NCI-H1417 (cell line): ENCODE results near the gene CKB.
"Not testable (repeated sequence)": the region's sequence is repeated elsewhere in the genome, so short reads cannot be mapped to it uniquely, and the experiment has no call there.

Experiments
- DNase-seq, 3 experiments: peaks; one replicate each; lab custom pipeline; 2025; lab: John Stamatoyannopoulos, UW

The CKB gene

GRCh38 chr14:103512180-103512579 lies 10.4 kb downstream of the CKB start:
- DNase-seq = not testable (repeated sequence)

DNA sequence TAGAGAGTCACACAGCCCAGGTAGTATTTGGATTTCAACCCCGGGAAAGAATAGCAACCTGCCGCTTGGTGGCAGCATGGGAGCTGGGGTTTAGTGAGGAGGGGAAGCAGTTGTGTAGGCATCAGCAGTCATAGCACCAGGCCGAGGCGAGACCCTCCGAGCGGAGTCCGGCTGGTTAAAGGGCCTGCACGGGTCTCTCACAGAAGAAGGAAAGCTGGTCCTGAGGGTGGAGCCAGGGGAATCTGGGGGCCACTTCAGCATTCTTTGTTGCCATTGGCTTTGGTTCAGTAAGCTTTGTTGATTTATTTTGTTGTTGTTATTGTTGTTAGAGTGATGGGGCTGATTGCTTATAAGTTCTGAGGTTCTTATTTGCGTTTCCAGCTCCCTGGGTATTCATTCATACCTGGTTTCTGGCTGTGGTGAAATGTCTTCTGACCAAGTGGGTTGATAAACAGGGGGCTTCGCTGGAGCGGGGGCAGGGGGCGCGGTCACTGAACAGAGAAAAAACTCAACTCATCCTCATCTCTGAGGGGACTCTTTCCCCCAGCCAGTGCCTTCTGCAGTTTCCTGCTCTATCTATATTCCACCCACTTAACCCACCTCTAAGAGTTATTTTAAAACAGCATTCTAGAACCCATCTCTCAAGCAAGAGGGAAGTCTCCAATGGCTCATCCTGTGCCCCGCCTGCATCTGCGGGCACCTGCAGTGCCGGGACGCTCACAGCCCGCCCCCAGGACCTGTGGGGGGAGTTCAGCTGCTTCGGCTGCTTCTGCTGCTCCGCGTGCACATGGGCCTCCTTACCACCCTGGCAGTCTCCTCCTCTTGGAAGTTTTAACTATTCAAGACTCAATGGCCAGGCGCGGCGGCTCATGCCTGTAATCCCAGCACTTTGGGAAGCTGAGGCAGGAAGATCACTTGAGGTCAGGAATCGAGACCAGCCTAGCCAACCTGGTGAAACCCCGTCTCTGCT lies 11.6 kb downstream of the CKB start:
- no peak for DNase-seq

DNA sequence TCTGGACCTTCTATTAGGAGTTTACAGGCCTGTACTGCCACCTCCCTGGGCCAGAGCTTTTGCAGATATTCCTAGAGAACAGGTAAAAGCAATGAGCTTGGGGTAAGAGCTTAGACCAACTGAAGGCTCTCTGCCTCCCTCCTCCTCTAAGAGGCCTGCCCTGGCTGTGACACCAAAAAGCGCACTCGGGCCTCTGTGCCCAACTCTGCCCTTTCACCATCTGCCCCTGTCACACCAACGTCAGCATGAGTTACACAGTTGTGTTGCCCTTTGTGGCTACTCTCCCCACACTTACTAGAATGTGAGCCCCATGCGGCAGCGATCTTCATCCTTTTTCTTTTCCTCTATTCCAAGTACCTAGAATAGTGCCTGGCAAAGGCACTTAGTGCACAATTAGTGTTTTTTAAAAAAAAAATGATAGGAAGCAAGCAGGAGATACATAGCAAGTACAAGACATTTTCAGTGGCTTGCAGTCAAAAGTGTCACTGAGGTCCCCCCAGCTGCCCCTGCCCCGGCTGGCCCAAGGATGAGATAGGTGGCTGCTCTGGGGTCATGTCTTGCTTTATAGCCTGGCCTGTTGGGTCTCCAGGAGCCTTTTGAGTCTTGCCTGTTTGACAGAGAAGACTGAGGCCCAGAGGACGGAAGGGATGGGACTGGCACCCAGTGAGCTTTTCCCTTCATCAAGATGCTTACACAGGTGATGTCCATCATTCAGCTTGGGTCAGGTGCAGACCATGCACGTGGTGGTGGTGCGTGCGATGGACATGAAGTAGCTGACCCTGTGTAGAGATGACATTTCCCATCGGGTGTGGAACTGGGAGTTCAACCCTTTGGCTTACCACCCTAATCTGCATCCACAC lies 12.5 kb downstream of the CKB start:
- DNase-seq = no peak

- no peak for DNase-seq
These were observed 13.9 kb downstream of the CKB start for GRCh38 chr14:103508521-103509329.

- DNase-seq = no peak
These were observed 14.9 kb downstream of the CKB start for GRCh38 chr14:103507751-103508150.

DNA sequence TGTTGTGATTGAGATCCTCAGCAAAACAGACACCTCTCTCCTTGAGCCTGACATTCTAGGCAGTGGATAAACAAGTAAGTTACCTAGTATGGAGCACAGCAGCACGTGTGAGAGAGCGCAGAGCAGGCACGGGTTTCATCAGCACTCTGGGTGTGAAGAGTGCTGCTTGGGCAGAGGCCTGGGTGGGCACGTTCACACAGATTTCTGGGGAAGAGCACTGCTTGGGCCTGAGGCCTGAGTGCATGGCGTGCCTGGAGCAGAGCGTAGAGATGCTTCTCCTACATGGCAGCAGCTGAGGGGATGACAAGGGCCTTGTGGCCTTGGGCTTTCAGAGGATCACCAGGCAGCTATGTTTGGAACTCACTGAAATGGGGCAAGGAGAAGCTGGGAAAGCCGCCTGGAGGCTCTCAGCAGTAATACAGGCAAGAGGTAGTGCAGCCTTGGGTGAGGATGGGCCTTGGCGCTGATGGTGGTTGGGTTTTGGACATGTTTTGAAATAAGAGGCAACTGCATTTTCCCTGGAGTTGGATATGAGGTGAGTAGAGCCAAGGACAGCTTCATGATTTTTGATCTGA lies 17.6 kb downstream of the CKB start:
- no peak for DNase-seq

DNA sequence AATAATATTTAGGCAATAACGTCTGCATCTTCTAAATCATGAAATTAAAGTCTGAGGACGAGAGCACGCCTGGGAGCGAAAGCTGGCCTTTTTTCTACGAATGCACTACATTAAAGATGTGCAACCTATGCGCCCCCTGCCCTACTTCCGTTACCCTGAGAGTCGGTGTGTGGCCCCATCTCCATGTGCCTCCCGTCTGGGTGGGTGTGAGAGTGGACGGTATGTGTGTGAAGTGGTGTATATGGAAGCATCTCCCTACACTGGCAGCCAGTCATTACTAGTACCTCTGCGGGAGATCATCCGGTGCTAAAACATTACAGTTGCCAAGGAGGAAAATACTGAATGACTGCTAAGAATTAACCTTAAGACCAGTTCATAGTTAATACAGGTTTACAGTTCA lies 19.3 kb downstream of the CKB start:
- DNase-seq = no peak

DNA sequence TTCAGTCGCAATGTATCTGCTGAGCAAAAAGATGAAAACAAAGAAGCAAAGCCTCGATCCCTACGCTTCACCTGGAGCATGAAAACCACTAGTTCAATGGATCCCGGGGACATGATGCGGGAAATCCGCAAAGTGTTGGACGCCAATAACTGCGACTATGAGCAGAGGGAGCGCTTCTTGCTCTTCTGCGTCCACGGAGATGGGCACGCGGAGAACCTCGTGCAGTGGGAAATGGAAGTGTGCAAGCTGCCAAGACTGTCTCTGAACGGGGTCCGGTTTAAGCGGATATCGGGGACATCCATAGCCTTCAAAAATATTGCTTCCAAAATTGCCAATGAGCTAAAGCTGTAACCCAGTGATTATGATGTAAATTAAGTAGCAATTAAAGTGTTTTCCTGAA lies 19.8 kb downstream of the CKB start:
- DNase-seq = no peak

- DNase-seq = no peak
These were observed 20.5 kb downstream of the CKB start for GRCh38 chr14:103501921-103502669.

GRCh38 chr14:103501041-103501870 lies 21.4 kb downstream of the CKB start:
- DNase-seq = no peak

GRCh38 chr14:103500148-103500990 lies 22.3 kb downstream of the CKB start:
- DNase-seq = peak; percentile 68 to 90 (median 82)

DNA sequence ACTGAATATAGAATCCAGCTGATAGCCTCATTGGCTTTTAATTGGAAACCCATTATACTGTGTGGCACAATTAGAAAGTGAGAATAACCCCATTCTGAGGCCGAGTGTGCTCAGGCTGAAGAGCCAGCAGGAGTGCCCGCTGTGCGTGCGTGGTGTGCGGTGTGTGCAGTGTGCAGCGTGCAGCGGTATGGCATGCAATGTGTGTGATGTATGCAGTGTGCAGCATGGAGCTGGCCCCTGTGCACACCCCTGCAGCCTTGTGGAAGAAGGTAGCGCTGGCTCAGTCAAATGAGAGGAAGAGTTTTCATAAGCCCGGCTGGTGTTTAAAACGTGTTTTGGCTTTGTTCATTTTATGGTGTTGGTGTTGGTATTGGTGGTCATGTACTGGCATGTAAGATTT lies 22.9 kb downstream of the CKB start:
- no peak for DNase-seq

- no peak for DNase-seq
These were observed 25.9 kb downstream of the CKB start for GRCh38 chr14:103496776-103497175.

GRCh38 chr14:103495854-103496253 lies 26.8 kb downstream of the CKB start:
- no peak for DNase-seq

GRCh38 chr14:103492156-103492925 lies 30.3 kb downstream of the CKB start:
- no peak for DNase-seq

GRCh38 chr14:103491691-103492090 lies 30.9 kb downstream of the CKB start:
- DNase-seq = no peak

- no peak for DNase-seq
These were observed 33.0 kb downstream of the CKB start for GRCh38 chr14:103489621-103490020.

DNA sequence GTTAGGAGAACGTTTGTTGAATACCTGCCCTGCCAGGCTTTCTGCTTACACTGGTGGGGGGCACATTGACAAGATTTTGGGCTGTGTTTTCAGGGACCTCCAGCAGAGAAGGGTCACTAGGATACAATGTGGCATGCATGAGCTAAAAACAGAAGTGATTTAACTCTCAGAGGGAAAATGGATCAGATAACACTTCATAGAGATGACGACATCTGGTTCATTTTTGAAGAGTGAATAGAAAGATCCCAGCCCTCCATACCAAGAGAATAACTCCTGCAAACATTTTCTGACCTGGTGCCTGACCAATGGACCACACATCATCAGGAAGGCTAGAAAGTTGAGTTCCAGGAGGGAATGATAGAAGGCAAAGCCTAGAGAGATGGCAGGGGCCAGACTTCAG lies 33.7 kb downstream of the CKB start:
- no peak for DNase-seq
